Glutamatergic neuron (in vitro differentiated cells): ENCODE results near the gene ZCCHC4. TPM values are rescaled to one million over a fixed set of nuclear protein-coding genes. Genes with fewer than 3 reads are reported as not detected.

Source experiments
- DNase-seq: peaks from one replicate; pipeline ENCODE4 v3.0.0; 2022
- H3K27ac Mint-ChIP-seq: one replicate; pipeline ENCODE4 v1.8.0; 2020; ENCODE audit warnings: mild to moderate bottlenecking, mixed read lengths, inconsistent platforms; ENCODE audit not compliant: unreplicated experiment
- H3K27me3 Mint-ChIP-seq: one replicate; pipeline ENCODE4 v1.8.0; 2020; ENCODE audit warnings: mild to moderate bottlenecking, moderate library complexity, mixed read lengths, inconsistent platforms; ENCODE audit not compliant: unreplicated experiment
- H3K36me3 Mint-ChIP-seq: one replicate; pipeline ENCODE4 v1.8.0; 2020; ENCODE audit warnings: mild to moderate bottlenecking, mixed read lengths, inconsistent platforms; ENCODE audit not compliant: unreplicated experiment
- H3K4me1 Mint-ChIP-seq: one replicate; pipeline ENCODE4 v1.8.0; 2020; ENCODE audit warnings: mild to moderate bottlenecking, low read depth, mixed read lengths, inconsistent platforms; ENCODE audit not compliant: unreplicated experiment
- H3K4me3 Mint-ChIP-seq: one replicate; pipeline ENCODE4 v1.8.0; 2020; ENCODE audit warnings: mild to moderate bottlenecking, mixed read lengths, inconsistent platforms; ENCODE audit not compliant: unreplicated experiment
- H3K9me3 Mint-ChIP-seq: one replicate; pipeline ENCODE4 v1.8.0; 2020; ENCODE audit warnings: mild to moderate bottlenecking, moderate library complexity, mixed read lengths, inconsistent platforms; ENCODE audit not compliant: unreplicated experiment
- CTCF ChIP-seq: fragments of 200-600 bp; sonication (generic); IDR thresholded peaks from one replicate; pipeline ENCODE4 v1.5.0; 2021; ENCODE audit not compliant: partially characterized antibody, unreplicated experiment
- total RNA-seq: library from RNA; stranded (reverse); fragmentation: NEBNext Ultra II Directional; extraction: Animal tissue kit (Norgen Biotek cat#: 25700); gene quantifications from one replicate; pipeline ENCODE4 v1.2.1, GENCODE V29; 2021; ENCODE audit not compliant: unreplicated experiment

The ZCCHC4 gene
- total RNA-seq, 1 donor from 2014 or later: 7.4 TPM

- Mint-ChIP-seq H3K27ac (no peak overlapping the region), H3K9me3 (no peaks in the 10 kb centered on the region), H3K27me3 (no peaks in the 10 kb centered on the region), H3K4me1 (no peaks in the 10 kb centered on the region), H3K4me3 (no peak overlapping the region), H3K36me3 (no peaks in the 10 kb centered on the region)
- DNase-seq: no peak
- no peak for TF ChIP-seq CTCF
These were observed 12.9 kb upstream of the ZCCHC4 start for GRCh38 chr4:25299476-25300203.

GRCh38 chr4:25301471-25301870, 11.1 kb upstream of the ZCCHC4 start:
- TF ChIP-seq CTCF: no peak

GRCh38 chr4:25302626-25303025, 9.9 kb upstream of the ZCCHC4 start:
- TF ChIP-seq CTCF: no peak
- no peaks in the 10 kb centered on the region for H3K4me1 Mint-ChIP-seq
- H3K4me3 Mint-ChIP-seq: no peak overlapping the region
- H3K27ac Mint-ChIP-seq: no peak overlapping the region
- no peak for DNase-seq
- peaks cover 2% of the 10 kb centered on the region for H3K9me3 Mint-ChIP-seq
- H3K36me3 Mint-ChIP-seq: no peaks in the 10 kb centered on the region
- H3K27me3 Mint-ChIP-seq: no peaks in the 10 kb centered on the region

More at GRCh38 chr4:25301471-25301870, 11.1 kb upstream of the ZCCHC4 start:
- no peaks in the 10 kb centered on the region for H3K27me3 Mint-ChIP-seq
- no peaks in the 10 kb centered on the region for H3K4me1 Mint-ChIP-seq
- no peak overlapping the region for H3K27ac Mint-ChIP-seq
- H3K36me3 Mint-ChIP-seq: no peaks in the 10 kb centered on the region
- H3K9me3 Mint-ChIP-seq: no peaks in the 10 kb centered on the region
- DNase-seq: no peak
- no peak overlapping the region for H3K4me3 Mint-ChIP-seq

DNA sequence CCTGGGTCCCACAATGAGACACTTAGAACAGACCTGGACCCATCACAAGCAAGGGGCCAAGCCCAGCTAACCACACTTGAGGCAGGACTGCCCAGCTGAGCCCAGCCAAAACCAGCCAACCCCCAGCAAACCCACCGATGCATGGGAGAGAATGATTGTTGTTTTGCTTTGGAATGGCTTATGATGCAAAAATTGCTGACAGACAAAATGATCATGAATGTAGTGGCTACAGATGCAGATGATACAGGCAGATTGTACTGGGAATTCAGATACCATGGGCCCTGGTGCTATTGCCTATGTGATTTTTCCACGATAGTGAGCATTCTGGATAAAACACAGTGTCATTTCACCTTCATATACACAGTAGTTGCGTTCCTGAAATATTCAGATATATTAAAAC, 9.0 kb upstream of the ZCCHC4 start:
- Mint-ChIP-seq H3K36me3 (no peaks in the 10 kb centered on the region), H3K9me3 (peaks cover 2% of the 10 kb centered on the region), H3K4me3 (no peak overlapping the region), H3K27ac (no peak overlapping the region), H3K4me1 (no peaks in the 10 kb centered on the region), H3K27me3 (peaks cover 2% of the 10 kb centered on the region)
- DNase-seq: no peak
- no peak for TF ChIP-seq CTCF

DNA sequence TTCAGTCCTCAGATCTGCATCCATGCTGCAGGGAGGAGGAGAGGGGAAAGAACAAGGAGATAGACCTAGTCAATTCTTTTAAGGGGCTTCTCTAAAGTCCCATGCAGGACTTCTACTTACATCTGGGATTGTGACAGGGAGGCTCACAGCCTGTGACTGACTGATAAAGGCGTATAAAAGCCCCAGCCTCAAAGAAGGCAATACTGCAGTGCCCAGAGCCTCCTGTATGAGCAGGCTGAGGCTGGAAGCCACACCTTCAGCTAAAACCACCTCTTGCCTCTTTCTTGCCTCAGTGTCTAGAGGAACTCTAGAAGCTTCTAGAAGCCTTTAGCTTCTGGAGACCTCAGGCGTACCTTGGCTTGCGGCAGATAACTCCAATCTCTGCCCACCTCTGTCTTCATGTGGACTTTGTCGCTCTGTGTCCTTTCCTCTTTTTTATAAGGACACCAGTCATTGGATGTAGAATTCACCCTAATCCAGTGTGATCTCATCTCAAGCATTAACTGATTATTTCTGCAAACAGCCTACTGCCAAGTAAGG, 6.0 kb upstream of the ZCCHC4 start:
- no peaks in the 10 kb centered on the region for H3K36me3 Mint-ChIP-seq
- peaks cover 2% of the 10 kb centered on the region for H3K9me3 Mint-ChIP-seq
- H3K4me1 Mint-ChIP-seq: peaks cover 2% of the 10 kb centered on the region
- no peak overlapping the region for H3K27ac Mint-ChIP-seq
- peaks cover 2% of the 10 kb centered on the region for H3K27me3 Mint-ChIP-seq
- no peak overlapping the region for H3K4me3 Mint-ChIP-seq
- TF ChIP-seq CTCF: no peak
- DNase-seq: no peak
